Measurements from ENCODE around the gene NMRAL1. TPM values are rescaled to one million over a fixed set of nuclear protein-coding genes. Genes with fewer than 3 reads are reported as not detected.

The NMRAL1 gene
- polyA plus RNA-seq (2012; rRNA removed): 99.9 and 102 TPM in 2 replicates
- 50.3 and 72.4 TPM in 2 replicates for polyA plus RNA-seq (2012; cell fraction: cytosol; rRNA removed)
- polyA plus RNA-seq (2012; cell fraction: nucleus; rRNA removed): 97.1 and 185 TPM in 2 replicates

DNA sequence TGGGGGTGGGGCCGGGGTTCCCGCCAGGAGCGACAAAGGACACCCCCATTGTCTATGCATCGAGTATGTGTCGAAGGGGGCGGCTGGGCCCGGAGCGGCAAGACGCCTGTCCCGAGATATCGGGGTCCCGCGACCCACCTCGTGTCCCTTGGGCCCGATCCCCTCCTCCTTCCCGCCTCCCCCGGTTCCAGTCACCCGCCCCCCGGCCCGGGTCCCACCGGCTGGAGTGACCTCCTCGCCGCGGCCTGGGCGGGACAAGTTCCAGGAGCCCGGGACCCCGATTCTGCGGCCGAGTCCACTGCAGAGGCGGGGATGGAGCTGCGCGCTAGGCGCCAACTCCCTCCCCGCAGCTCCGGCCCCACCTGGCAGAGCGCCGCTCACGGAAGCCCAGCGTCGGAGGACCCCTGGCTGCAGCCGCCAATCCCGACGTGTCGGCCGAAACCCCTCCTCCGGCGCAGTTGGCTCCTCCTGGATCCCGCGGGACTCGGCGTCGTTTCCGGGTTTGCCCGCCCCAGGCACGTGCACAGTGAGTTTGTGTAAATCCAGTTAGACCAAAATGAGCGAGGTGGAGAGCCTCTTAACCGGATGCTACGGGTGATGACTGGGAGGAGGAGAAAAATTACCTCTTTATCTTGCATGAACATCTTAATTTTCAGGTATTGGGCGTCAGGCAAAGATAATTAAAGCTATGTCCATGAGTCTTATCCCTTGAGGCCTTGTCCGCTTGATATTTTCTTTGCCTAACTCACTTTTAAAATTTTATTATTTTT lies at the start of gene NMRAL1:
TSS of gene NMRAL1 (minus strand) at position 434 of the 770 bp plus-strand sequence. CDS start 493 bp downstream, outside the sequence.
- Histone ChIP-seq H3K4me3 (ENCODE audit: low read depth in 2 of 2, low read length in 1 of 2) (peak within 1 kb of the TSS; percentile 58 to 89), H3K79me2 (ENCODE audit: insufficient read depth) (peaks cover 72% of the 10 kb centered on the region), H3K4me1 (ENCODE audit: control insufficient read depth in 1 of 2, insufficient read depth in 2 of 2, low read depth in 1 of 2, low read length in 1 of 2) (peaks cover 7 to 15% of the 10 kb centered on the region in 2 experiments; a peak in 2 of 4 replicates), H2AFZ (ENCODE audit: low read depth) (peak within 1 kb of the TSS; percentile 93), H3K9ac (peak within 1 kb of the TSS; percentile 86), H3K27ac (ENCODE audit: low read depth in 2 of 2, low read length in 1 of 2) (peak within 1 kb of the TSS; percentile 49 to 77), H3K9me3 (no peaks in the 10 kb centered on the region), H3K9me2 (no peaks in the 10 kb centered on the region), H3K4me2 (peak within 1 kb of the TSS; percentile 99), H3K36me3 (replicated peaks in 1 of 2; ENCODE audit: control insufficient read depth in 1 of 2, insufficient read depth in 2 of 2, low read length in 1 of 2) (peaks cover under 1 to 17% of the 10 kb centered on the region in 2 experiments), H3K27me3 (ENCODE audit: insufficient read depth) (no peaks in the 10 kb centered on the region), H3F3A (replicated peaks; ENCODE audit: insufficient read depth) (peaks cover 29% of the 10 kb centered on the region), H4K20me1 (ENCODE audit: insufficient read depth) (no peaks in the 10 kb centered on the region)
- 8% methylated on average over 16 of the region's 60 CpGs for WGBS (ENCODE audit: low lambda C conversion rate)
- ChIA-PET POLR2A (interaction anchor here (0.6 to 1.3 kb wide), 3 partner anchors 16 to 64 kb away, joined by 3 to 4 read pairs (median 3); partner anchors contain the start of gene CDIP1), CTCF (interaction anchor here (0.6 to 2.6 kb wide), 5 partner anchors 61 to 112 kb away, joined by 3 to 6 read pairs (median 3); no protein-coding TSS in a partner anchor)
- peak; percentile 96 for DNase-seq
- TF ChIP-seq, protein P1, sequence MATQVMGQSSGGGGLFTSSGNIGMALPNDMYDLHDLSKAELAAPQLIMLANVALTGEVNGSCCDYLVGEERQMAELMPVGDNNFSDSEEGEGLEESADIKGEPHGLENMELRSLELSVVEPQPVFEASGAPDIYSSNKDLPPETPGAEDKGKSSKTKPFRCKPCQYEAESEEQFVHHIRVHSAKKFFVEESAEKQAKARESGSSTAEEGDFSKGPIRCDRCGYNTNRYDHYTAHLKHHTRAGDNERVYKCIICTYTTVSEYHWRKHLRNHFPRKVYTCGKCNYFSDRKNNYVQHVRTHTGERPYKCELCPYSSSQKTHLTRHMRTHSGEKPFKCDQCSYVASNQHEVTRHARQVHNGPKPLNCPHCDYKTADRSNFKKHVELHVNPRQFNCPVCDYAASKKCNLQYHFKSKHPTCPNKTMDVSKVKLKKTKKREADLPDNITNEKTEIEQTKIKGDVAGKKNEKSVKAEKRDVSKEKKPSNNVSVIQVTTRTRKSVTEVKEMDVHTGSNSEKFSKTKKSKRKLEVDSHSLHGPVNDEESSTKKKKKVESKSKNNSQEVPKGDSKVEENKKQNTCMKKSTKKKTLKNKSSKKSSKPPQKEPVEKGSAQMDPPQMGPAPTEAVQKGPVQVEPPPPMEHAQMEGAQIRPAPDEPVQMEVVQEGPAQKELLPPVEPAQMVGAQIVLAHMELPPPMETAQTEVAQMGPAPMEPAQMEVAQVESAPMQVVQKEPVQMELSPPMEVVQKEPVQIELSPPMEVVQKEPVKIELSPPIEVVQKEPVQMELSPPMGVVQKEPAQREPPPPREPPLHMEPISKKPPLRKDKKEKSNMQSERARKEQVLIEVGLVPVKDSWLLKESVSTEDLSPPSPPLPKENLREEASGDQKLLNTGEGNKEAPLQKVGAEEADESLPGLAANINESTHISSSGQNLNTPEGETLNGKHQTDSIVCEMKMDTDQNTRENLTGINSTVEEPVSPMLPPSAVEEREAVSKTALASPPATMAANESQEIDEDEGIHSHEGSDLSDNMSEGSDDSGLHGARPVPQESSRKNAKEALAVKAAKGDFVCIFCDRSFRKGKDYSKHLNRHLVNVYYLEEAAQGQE (IDR thresholded peaks at IDR 0.05; ENCODE audit: low read depth, low read length): peak; percentile 13; the same call in 1 of the 2 replicates
- TF ChIP-seq PBX3 (IDR thresholded peaks at IDR 0.05) (0 out of 2 replicates have a peak, but pooled peaks have one; percentile 24), EP300 (IDR thresholded peaks at IDR 0.05; ENCODE audit: borderline replicate concordance in 1 of 2, low read depth in 1 of 2, low read length in 1 of 2) (no peak; a peak in 1 of 4 replicates), TCF12 (IDR thresholded peaks at IDR 0.05) (no peak; the same call in 1 of the 2 replicates), GATA2 (CRISPR knock-in tag; IDR thresholded peaks at IDR 0.05) (no peak), ZBTB33 (IDR thresholded peaks at IDR 0.05; ENCODE audit: borderline replicate concordance, low read depth) (peak; percentile 97), ELF1 (IDR thresholded peaks at IDR 0.05) (peak; percentile 97), YY1 (IDR thresholded peaks at IDR 0.05; ENCODE audit: low read depth) (0 out of 2 replicates have a peak, but pooled peaks have one; percentile 21), MAX (IDR thresholded peaks at IDR 0.05; ENCODE audit: low read depth) (peak; percentile 100), CHD2 (IDR thresholded peaks at IDR 0.05; ENCODE audit: low read length, partially characterized antibody) (peak; percentile 99), NRF1 (IDR thresholded peaks at IDR 0.05; ENCODE audit: low read depth, low read length) (peak; percentile 28; the same call in 1 of the 2 replicates), POLR2AphosphoS5 (IDR thresholded peaks at IDR 0.05; ENCODE audit: low read depth, low read length) (peak; percentile 75), FOXM1 (IDR thresholded peaks at IDR 0.05; ENCODE audit: low read depth) (no peak), RCOR1 (IDR thresholded peaks at IDR 0.05; ENCODE audit: low read length) (0 out of 2 replicates have a peak, but pooled peaks have one; percentile 38), FOXJ3 (CRISPR knock-in tag; IDR thresholded peaks at IDR 0.05) (no peak), SIN3A (IDR thresholded peaks at IDR 0.05; ENCODE audit: borderline replicate concordance, low read depth, low read length) (0 out of 2 replicates have a peak, but pooled peaks have one; percentile 32), GABPA (IDR thresholded peaks at IDR 0.05; ENCODE audit: low read depth) (0 out of 2 replicates have a peak, but pooled peaks have one; percentile 34), TAF1 (IDR thresholded peaks at IDR 0.05; ENCODE audit: borderline replicate concordance, low read depth, low read length) (peak; percentile 58; the same call in 1 of the 2 replicates)
- TF ChIP-seq, protein P2, sequence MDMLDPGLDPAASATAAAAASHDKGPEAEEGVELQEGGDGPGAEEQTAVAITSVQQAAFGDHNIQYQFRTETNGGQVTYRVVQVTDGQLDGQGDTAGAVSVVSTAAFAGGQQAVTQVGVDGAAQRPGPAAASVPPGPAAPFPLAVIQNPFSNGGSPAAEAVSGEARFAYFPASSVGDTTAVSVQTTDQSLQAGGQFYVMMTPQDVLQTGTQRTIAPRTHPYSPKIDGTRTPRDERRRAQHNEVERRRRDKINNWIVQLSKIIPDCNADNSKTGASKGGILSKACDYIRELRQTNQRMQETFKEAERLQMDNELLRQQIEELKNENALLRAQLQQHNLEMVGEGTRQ (IDR thresholded peaks at IDR 0.05; ENCODE audit: borderline replicate concordance, low read depth, low read length): no peak; the same call in 1 of the 2 replicates
- TF ChIP-seq, protein P3, sequence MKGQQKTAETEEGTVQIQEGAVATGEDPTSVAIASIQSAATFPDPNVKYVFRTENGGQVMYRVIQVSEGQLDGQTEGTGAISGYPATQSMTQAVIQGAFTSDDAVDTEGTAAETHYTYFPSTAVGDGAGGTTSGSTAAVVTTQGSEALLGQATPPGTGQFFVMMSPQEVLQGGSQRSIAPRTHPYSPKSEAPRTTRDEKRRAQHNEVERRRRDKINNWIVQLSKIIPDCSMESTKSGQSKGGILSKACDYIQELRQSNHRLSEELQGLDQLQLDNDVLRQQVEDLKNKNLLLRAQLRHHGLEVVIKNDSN (IDR thresholded peaks at IDR 0.05; ENCODE audit: borderline replicate concordance, low read depth): peak; percentile 79
- TF ChIP-seq, protein P4, sequence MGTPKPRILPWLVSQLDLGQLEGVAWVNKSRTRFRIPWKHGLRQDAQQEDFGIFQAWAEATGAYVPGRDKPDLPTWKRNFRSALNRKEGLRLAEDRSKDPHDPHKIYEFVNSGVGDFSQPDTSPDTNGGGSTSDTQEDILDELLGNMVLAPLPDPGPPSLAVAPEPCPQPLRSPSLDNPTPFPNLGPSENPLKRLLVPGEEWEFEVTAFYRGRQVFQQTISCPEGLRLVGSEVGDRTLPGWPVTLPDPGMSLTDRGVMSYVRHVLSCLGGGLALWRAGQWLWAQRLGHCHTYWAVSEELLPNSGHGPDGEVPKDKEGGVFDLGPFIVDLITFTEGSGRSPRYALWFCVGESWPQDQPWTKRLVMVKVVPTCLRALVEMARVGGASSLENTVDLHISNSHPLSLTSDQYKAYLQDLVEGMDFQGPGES (IDR thresholded peaks at IDR 0.05; ENCODE audit: low read depth, low read length): no peak
